Measurements from ENCODE around the gene AKT2. TPM values are rescaled to one million over a fixed set of nuclear protein-coding genes. Genes with fewer than 3 reads are reported as not detected.

AKT2 gene
- total and polyA plus RNA-seq, 7 donors = 28.0 to 107 (median 74.4) TPM

DNA sequence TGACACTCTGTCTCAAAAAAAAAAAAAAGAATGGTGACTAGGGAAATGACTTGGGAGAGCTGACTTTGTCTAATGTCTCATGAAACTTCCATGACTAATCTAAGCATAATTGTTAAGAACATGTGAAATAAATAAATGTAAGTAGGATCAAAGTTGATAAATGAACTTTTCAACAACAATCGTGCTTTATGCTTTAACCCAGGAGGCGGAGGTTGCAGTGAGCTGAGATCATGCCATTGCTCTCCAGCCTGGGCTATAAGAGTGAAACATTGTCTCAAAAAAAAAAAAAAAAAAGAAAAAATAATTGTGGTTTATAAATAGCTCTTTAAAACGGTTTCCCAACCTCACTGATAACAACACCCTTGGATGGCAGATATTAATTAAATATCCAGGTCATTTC is 12.9 kb upstream of the AKT2 start:
- TF ChIP-seq, protein P1, sequence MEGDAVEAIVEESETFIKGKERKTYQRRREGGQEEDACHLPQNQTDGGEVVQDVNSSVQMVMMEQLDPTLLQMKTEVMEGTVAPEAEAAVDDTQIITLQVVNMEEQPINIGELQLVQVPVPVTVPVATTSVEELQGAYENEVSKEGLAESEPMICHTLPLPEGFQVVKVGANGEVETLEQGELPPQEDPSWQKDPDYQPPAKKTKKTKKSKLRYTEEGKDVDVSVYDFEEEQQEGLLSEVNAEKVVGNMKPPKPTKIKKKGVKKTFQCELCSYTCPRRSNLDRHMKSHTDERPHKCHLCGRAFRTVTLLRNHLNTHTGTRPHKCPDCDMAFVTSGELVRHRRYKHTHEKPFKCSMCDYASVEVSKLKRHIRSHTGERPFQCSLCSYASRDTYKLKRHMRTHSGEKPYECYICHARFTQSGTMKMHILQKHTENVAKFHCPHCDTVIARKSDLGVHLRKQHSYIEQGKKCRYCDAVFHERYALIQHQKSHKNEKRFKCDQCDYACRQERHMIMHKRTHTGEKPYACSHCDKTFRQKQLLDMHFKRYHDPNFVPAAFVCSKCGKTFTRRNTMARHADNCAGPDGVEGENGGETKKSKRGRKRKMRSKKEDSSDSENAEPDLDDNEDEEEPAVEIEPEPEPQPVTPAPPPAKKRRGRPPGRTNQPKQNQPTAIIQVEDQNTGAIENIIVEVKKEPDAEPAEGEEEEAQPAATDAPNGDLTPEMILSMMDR (IDR thresholded peaks at IDR 0.05) = no peak
- TF ChIP-seq POLR2A (IDR thresholded peaks at IDR 0.05) (no peak), EP300 (IDR thresholded peaks at IDR 0.05) (no peak), POLR2AphosphoS5 (IDR thresholded peaks at IDR 0.05) (no peak)

DNA sequence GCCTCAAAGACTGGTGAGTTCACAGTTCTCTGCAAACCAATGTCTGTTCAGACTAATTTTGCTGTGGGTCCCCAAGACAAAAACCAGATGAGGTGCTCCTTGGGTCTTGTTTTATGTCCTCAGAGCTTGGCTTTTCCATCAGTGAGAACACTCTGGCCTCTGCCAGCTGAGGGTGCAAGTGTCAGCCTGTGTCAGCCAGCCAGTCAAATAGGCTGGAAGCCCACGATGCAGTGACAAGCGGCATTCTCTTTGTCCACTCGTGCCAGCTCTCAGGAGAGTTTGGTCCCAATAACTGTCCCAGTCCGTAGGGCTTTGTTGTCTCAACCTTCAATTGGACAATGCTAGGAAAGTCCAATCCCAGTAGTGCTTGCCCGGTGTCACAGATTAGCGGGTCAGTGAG is 9.4 kb upstream of the AKT2 start:
- H3K36me3 ChIP-seq = no peaks in the 10 kb centered on the region
- H3K27ac ChIP-seq = no peak overlapping the region
- H3K27me3 ChIP-seq = no peaks in the 10 kb centered on the region
- DNase-seq = no peak
- TF ChIP-seq POLR2A (IDR thresholded peaks at IDR 0.05) (no peak), POLR2AphosphoS5 (IDR thresholded peaks at IDR 0.05) (no peak), EP300 (IDR thresholded peaks at IDR 0.05) (no peak)
- TF ChIP-seq, protein P1 (IDR thresholded peaks at IDR 0.05) = no peak
- no peak overlapping the region for H3K4me3 ChIP-seq
- WGBS, 2 donors = 92 to 93% methylated on average over 6 of the region's 6 CpGs
- H3K9me3 ChIP-seq = no peaks in the 10 kb centered on the region
- H3K4me1 ChIP-seq = no peaks in the 10 kb centered on the region
- intact Hi-C loops (cut with DNase I) = no loop called here

More for the DNA sequence above, 12.9 kb upstream of the AKT2 start:
- no peak overlapping the region for H3K27ac ChIP-seq
- no peaks in the 10 kb centered on the region for H3K27me3 ChIP-seq
- intact Hi-C loops (cut with DNase I) = no loop called here
- H3K4me1 ChIP-seq = no peaks in the 10 kb centered on the region
- H3K36me3 ChIP-seq = no peaks in the 10 kb centered on the region
- no peak overlapping the region for H3K4me3 ChIP-seq
- H3K9me3 ChIP-seq = no peaks in the 10 kb centered on the region
- no peak for DNase-seq
- 70 to 72% methylated on average over 3 of the region's 3 CpGs for WGBS, 2 donors

DNA sequence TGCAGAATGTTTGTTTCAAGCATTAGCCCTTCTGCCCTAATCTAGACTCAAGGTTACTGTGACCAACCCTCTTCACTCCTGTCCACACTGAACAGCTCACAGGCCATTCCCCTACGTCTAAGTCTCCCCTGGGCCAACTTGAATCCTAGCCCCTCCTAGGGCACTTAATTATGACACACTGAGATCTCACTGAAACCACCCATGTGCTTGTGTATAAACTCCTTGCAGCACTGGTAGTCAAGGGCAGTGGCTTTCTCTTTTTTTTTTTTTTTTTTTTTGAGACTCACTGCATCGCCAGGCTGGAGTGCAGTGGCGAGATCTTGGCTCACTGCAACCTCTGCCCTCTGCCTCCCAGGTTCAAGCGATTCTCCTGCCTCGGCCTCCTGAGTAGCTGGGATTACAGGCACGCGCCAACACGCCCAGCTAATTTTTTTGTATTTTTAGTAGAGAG is 1.9 kb upstream of the AKT2 start:
- Histone ChIP-seq H3K36me3 (no peaks in the 10 kb centered on the region), H3K9me3 (no peaks in the 10 kb centered on the region), H3K4me1 (peaks cover 0 to 33% (median 28%) of the 10 kb centered on the region in 4 donors), H3K27ac (peak overlapping the region in 3 of 4 donors; percentile 97 to 99 (median 98)), H3K4me3 (no peak overlapping the region), H3K27me3 (no peaks in the 10 kb centered on the region)
- 91 to 92% methylated on average over 8 of the region's 8 CpGs for WGBS, 2 donors
- TF ChIP-seq POLR2AphosphoS5 (IDR thresholded peaks at IDR 0.05) (no peak), POLR2A (IDR thresholded peaks at IDR 0.05) (no peak), EP300 (IDR thresholded peaks at IDR 0.05) (no peak)
- TF ChIP-seq, protein P1 (IDR thresholded peaks at IDR 0.05) = no peak
- intact Hi-C loops (cut with DNase I) = loop anchor here (5.0 to 10.0 kb wide), 2 partner anchors 138 to 1020 kb away; partner anchors contain the start of gene SERTAD1
- DNase-seq = no peak

DNA sequence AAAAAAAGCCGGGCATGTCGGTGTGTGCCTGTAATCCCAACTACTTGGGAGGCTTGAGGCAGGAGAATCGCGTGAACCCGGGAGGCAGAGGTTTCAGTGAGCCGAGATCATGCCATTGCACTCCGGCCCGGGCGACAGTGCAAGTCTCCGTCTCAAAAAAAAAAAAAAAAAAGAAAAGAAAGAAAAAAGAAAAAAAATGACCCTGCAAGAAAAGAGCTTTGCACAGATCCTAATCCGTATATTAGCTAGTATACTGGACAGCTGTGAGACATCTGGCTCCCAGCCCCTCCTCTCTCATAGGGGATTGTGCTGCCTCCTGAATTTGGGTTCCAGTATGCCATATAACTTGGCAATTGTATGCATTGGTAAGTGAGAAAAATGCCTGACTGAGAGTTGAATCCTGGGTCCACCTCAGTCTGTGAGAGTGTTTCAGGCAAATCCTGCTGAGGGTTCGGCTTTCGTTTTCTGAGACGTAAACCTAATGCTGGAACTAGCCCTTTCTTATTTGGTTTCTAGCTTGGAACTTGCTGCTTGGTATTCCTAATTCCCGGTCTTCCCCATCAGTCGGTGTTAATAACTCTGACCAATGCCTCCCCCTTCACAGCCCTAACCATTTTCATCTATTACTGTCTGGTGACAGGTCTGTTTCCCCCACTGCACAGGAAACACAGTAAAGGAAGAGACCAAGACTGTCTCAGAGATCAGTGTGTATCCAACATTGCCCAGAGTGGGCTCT is 1.3 kb upstream of the AKT2 start:
- peak overlapping the region in 1 of 4 donors; percentile 99 for H3K4me3 ChIP-seq
- H3K9me3 ChIP-seq = no peaks in the 10 kb centered on the region
- H3K4me1 ChIP-seq = peaks cover 0 to 39% (median 34%) of the 10 kb centered on the region in 4 donors
- DNase-seq = peak; percentile 56
- no peaks in the 10 kb centered on the region for H3K36me3 ChIP-seq
- TF ChIP-seq POLR2A (IDR thresholded peaks at IDR 0.05) (no peak), EP300 (IDR thresholded peaks at IDR 0.05) (no peak)
- H3K27me3 ChIP-seq = no peaks in the 10 kb centered on the region
- H3K27ac ChIP-seq = peak overlapping the region; percentile 96 to 99 (median 98)
- intact Hi-C loops (cut with DNase I) = loop anchor here (5.0 to 10.0 kb wide), 2 partner anchors 138 to 1021 kb away; partner anchors contain the start of gene SERTAD1
- 82 to 87% methylated on average over 16 of the region's 16 CpGs for WGBS, 2 donors
